LoVo (cell line): ENCODE results near the gene RGS8.

Experiments
- DNase-seq: peaks from one replicate; pipeline ENCODE4 v3.0.0-alpha.2; 2016; ENCODE audit warnings: low spot score

The RGS8 gene

GRCh38 chr1:182684116-182684828, at the start of gene RGS8:
RGS8 (minus strand) TSS chr1:182684587; CDS start chr1:182669649, 14,938 bp downstream.
- no peak for DNase-seq

- no peak for DNase-seq
Observed at GRCh38 chr1:182731852-182732575, 47.6 kb upstream of the RGS8 start.

GRCh38 chr1:182726912-182727311, 42.5 kb upstream of the RGS8 start:
- DNase-seq = no peak

- no peak for DNase-seq
Observed at GRCh38 chr1:182725259-182726255, 41.2 kb upstream of the RGS8 start.

- DNase-seq = no peak
Observed at GRCh38 chr1:182724215-182724614, 39.8 kb upstream of the RGS8 start.

- no peak for DNase-seq
Observed at GRCh38 chr1:182723200-182723599, 38.8 kb upstream of the RGS8 start.

- DNase-seq = no peak
Observed at GRCh38 chr1:182721525-182721924, 37.1 kb upstream of the RGS8 start.

GRCh38 chr1:182720463-182720862, 36.1 kb upstream of the RGS8 start:
- DNase-seq = no peak

GRCh38 chr1:182719553-182719952, 35.2 kb upstream of the RGS8 start:
- DNase-seq = no peak

- no peak for DNase-seq
Observed at GRCh38 chr1:182718311-182718710, 33.9 kb upstream of the RGS8 start.

- no peak for DNase-seq
Observed at GRCh38 chr1:182716740-182717720, 32.6 kb upstream of the RGS8 start.

GRCh38 chr1:182715531-182715930, 31.1 kb upstream of the RGS8 start:
- DNase-seq = no peak

- no peak for DNase-seq
Observed at GRCh38 chr1:182714546-182714945, 30.2 kb upstream of the RGS8 start.

GRCh38 chr1:182713939-182714338, 29.6 kb upstream of the RGS8 start:
- no peak for DNase-seq

GRCh38 chr1:182713492-182713891, 29.1 kb upstream of the RGS8 start:
- DNase-seq = no peak

- no peak for DNase-seq
Observed at GRCh38 chr1:182709855-182710254, 25.5 kb upstream of the RGS8 start.

- no peak for DNase-seq
Observed at GRCh38 chr1:182709225-182709764, 24.9 kb upstream of the RGS8 start.

- no peak for DNase-seq
Observed at GRCh38 chr1:182707122-182707521, 22.7 kb upstream of the RGS8 start.

- no peak for DNase-seq
Observed at GRCh38 chr1:182704677-182705076, 20.3 kb upstream of the RGS8 start.

GRCh38 chr1:182703539-182703938, 19.2 kb upstream of the RGS8 start:
- DNase-seq = no peak
